HUDEP-2 (cell line): ENCODE results near the gene HES1.
"Not testable (repeated sequence)": the region's sequence is repeated elsewhere in the genome, so short reads cannot be mapped to it uniquely, and the experiment has no call there.

ENCODE experiments used
- DNase-seq, 76 experiments: peaks; one replicate each; lab custom pipeline; 2025; ENCODE audit not compliant: unreplicated experiment in 76 of 76; lab: John Stamatoyannopoulos, UW

The HES1 gene

GRCh38 chr3:194135806-194136518 lies at the start of gene HES1:
TSS of gene HES1 (plus strand) at chr3:194136148. CDS start at chr3:194136381, 233 bp downstream.
- peak in 73 of 76 experiments; percentile 20 to 90 (median 78) for DNase-seq

GRCh38 chr3:194086388-194087075 lies 49.4 kb upstream of the HES1 start:
- DNase-seq: no peak

- DNase-seq: no peak
These were observed 48.7 kb upstream of the HES1 start for GRCh38 chr3:194087280-194087679.

DNA sequence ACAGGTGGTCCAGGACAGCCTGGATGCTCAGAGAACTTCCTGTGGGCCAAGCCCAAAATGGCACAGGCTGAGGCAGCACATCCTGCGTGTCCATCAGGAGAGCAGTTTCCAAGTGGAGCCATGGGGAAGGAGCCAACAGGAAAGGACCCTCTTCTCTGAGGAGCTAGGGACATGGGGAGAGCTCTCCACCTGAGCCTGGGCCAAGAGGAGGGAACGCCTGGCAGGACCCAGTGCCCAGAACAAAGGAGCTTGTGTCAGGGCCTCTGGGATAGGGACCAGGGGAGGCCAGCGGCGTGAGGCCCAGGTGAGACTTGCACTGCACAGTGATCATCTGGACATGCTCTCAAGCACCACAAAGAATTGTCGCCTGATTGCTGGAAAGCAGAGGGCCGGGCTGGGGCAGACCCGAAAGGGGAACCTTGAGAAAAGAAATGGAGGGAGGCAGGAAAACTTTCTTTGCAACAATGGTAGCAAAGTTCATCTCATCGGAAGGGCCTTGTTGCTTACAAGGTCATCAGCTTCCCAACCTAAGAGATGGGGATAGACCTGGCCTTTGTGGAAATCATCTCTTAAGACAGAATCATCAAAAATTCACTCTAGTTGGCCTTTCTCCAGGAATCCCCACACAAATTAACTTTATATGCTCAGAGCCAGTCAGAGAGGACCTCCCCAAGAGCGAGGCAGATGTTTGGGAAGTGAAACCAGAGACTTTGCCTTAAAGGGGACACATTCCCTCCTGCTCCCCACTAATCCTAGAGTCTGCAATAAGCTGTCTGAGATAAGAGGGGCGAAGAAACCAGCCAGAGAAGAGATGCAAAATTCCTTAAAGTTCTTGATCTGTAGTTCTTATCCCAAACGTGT lies 47.7 kb upstream of the HES1 start:
- no peak for DNase-seq

DNA sequence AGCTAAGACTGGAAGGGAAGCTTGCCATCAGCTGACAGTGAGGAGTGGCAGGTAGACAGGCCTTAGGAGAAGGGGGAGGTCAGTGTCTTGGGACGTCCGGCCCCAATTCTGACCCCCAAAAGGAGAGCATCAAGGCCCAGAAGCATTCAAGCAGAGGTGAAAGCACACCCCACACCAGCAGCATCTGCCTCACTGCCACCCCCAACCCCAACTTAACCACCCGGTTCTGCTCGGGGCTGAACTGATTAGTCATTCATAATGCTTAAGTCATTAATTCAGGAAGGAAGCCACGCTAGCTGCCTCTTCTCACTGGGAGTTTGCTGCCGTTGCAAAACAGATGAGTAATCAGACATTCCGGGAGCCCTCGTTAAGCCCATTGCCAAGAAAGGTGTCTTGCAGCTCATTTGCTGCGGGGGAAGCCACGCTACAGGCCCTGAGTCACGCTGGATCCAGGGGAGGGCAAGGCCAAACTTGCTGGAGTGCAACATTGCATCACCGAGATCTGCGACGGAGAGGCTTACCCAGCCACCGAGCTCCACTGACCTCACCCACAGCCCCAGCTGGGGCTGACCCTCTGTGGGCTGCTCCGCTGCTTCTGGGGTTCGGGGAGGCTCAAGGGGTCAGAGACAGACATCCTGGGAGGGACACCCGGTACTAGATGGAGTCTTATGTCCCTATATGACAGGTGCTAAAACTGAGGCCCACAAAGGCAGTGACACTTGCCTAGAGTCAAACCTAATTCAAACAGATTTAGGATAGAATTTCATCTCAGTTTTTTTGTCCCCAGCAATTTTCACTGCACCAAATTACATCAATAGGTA lies 46.4 kb upstream of the HES1 start:
- DNase-seq: peak in 19 of 76 experiments; percentile 3 to 52 (median 16)

DNA sequence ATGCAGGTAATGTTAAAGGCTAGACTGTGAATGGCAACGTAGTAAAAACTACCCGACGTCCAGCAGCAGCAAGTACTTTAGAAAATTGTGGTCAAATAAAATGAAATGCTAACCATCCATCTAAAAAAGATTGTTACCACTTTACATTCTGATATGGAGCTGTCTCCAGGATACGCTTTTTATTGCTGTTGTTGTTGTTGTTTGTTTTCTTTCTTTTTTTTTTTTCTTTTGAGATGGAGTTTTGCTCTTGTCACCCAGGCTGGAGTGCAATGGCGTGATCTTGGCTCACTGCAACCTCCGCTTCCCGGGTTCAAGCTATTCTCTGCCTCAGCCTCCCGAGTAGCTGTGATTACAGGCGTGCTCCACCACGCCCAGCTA lies 45.8 kb upstream of the HES1 start:
- DNase-seq: not testable (repeated sequence)

GRCh38 chr3:194090716-194091115 lies 45.2 kb upstream of the HES1 start:
- DNase-seq: no peak

DNA sequence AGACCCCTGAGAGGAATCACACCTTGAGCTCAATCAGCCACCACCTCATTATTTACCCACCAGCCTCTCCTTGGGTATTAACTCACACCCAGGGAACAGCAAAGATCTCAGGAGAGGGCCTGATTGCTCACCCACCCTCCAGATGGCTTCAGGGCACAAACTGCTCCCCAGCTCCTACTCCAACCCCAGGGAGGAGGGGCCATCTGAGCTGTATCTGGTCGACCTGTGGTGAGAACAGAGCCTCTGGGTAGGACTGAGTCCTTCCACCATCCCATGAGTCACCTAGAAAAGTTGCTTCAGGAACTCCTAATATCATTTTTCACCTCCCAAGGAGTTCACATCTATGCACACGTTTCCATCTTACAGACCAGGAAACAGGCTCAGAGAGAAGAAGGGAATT lies 44.8 kb upstream of the HES1 start:
- no peak for DNase-seq

DNA sequence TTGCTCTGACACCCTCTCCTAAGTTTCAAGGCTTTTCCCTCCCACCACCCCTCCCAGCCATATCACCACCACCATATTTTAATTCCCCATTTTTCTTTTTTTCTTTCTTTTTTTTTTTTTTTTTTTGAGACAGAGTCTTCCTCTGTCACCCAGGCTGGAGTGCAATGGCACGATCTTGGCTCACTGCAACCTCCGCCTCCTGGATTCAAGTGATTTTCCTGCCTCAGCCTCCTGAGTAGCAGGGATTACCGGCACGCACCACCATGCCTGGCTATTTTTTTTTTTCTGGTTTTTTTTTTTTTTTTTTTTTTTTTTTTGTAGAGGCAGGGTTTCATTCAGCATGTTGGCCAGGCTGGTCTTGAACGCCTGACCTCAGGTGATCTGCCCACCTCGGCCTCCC lies 44.1 kb upstream of the HES1 start:
- not testable (repeated sequence) for DNase-seq

GRCh38 chr3:194092881-194093301 lies 43.1 kb upstream of the HES1 start:
- no peak for DNase-seq

GRCh38 chr3:194093842-194094241 lies 42.1 kb upstream of the HES1 start:
- DNase-seq: no peak

GRCh38 chr3:194095464-194095863 lies 40.5 kb upstream of the HES1 start:
- no peak for DNase-seq

- DNase-seq: no peak
These were observed 40.0 kb upstream of the HES1 start for GRCh38 chr3:194095902-194096301.

DNA sequence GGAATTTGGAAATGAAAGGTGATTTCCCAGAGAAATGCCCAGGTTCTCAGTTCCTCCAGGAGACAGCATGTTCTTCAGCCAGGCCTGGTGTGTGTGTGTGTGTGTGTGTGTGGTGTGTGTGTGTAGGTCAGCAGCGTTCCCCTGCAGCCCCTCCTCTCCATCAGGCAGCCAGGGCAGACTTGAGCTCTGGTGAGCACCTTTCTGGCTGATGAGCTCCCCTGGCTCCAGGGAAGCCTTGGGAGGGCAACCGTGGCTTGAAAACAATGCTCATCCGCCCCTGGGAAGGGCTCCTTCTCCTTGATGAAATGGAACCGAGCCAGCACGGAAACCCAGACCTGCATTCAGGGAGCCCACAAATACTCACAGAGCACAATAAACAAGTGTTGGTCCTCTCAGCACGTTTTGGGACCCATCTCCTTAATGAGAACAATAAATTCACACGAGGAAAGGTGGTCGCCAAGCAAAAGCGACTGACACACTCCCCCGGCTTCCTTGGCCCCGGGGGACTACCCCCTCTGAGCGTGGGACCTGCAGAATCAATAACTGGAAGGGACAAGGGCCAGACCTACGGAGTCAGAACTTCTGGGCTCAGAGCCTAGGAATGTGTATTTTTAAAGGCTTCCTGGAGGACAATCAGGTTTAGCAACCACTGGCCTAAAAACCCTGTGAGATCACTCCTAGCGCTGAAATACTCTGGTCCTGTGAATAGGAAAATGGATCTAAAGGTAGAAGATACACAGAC lies 38.6 kb upstream of the HES1 start:
- DNase-seq: no peak

GRCh38 chr3:194098081-194098842 lies 37.7 kb upstream of the HES1 start:
- DNase-seq: no peak

DNA sequence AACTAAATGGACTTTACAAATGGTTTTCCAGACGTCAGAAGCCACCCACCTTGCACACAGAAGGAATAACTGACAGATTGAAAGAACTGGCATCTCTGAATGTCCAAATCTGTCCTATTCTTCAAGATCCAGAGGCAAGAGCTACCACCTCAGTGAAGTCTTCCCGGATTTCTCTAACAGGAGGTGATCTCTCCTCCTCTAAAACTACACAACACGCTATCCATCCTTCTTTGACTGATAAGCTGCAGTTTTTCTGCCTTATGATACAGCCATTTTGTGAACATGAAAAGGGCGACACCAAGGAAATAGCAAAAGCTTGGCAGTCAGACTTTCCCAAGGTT lies 37.1 kb upstream of the HES1 start:
- no peak for DNase-seq

DNA sequence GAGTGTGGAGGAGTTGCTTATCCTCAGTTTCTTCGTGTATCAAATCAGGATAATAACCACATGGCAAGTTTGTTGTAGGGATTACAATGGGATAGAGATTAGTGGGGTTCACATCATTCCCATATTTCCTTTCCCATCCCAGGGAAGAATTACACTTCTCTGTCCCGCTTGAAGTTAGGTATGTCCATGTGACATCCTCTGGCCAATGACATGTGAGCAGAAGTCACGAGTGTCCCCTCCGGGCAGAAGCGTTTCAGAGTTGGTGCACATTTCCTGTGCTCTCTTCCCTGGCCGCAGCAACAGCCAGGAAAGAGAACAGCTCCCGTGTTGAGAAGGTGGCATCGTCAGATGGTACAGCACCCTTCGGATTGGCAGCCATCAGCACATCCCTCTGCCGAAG lies 36.7 kb upstream of the HES1 start:
- no peak for DNase-seq

DNA sequence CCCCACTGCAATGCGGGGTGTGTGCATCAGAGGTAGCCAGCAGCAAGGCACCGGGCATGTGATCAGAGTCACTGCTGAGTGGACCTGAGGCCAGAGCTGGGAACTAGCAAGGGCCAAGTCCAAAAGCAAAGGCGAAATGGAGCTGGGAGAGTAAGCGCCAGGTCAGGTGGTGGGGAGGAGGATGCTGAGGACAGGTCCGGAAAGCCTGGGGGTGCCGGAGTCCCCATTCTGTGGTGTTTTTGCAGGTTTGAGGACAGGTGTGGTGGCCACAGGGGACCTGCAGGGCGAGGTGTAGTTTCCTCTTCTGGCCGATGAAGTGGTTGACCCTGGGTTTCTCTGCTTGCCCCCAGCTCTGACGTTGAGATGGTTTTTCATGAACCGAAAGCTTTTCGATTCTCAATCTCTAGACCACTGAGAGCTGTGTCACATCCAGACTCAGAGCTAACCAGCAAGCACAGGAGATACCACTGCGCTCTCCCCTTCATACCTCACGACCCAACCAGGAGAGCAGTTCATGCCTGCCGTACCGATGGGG lies 35.0 kb upstream of the HES1 start:
- no peak for DNase-seq
